OCI-LY1 (cell line): ENCODE data around the gene NFE2L1.

Source experiments
- H2AFZ ChIP-seq: fragments of 200-600 bp; sonication (generic), shearing (Covaris generic); 2 replicates; pipeline ENCODE4 v1.6.0; 2014; ENCODE audit warnings: antibody characterized with exemption, mild to moderate bottlenecking, low read length
- H3F3A ChIP-seq: fragments of 200-600 bp; sonication (generic), shearing (Covaris generic); 2 replicates; pipeline ENCODE4 v1.6.0; 2014; ENCODE audit warnings: mild to moderate bottlenecking, antibody characterized with exemption, low read length, moderate library complexity; ENCODE audit not compliant: insufficient read depth
- H3K27ac ChIP-seq: fragments of 200-600 bp; sonication (generic); 2 replicates; pipeline ENCODE4 v1.5.1; 2014; ENCODE audit warnings: low read length, mixed run types, mild to moderate bottlenecking, low read depth; ENCODE audit not compliant: poor library complexity, severe bottlenecking
- H3K27me3 ChIP-seq: fragments of 200-600 bp; sonication (generic); 2 replicates; pipeline ENCODE4 v1.6.0; 2014; ENCODE audit warnings: antibody characterized with exemption, mild to moderate bottlenecking, low read length, moderate library complexity; ENCODE audit not compliant: insufficient read depth
- H3K36me3 ChIP-seq: fragments of 200-600 bp; sonication (generic); 2 replicates; pipeline ENCODE4 v1.6.1; 2014; ENCODE audit warnings: mild to moderate bottlenecking, antibody characterized with exemption, low read length, moderate library complexity, mixed read lengths; ENCODE audit not compliant: insufficient read depth
- H3K4me1 ChIP-seq: fragments of 200-600 bp; sonication (generic); 2 replicates; pipeline ENCODE4 v1.5.1; 2014; ENCODE audit warnings: mild to moderate bottlenecking, low read length, moderate library complexity; ENCODE audit not compliant: insufficient read depth, severe bottlenecking
- H3K4me2 ChIP-seq: fragments of 200-600 bp; sonication (generic), shearing (Covaris generic); 2 replicates; pipeline ENCODE4 v1.6.1; 2014; ENCODE audit warnings: low read length
- H3K4me3 ChIP-seq: fragments of 200-600 bp; sonication (generic); 2 replicates; pipeline ENCODE4 v1.5.1; 2014; ENCODE audit warnings: low read length, low read depth, mild to moderate bottlenecking, mixed read lengths; ENCODE audit not compliant: poor library complexity, severe bottlenecking
- H3K79me2 ChIP-seq: fragments of 200-600 bp; shearing (Covaris generic); 2 replicates; pipeline ENCODE4 v1.6.1; 2016; ENCODE audit warnings: mixed run types, low read length, mixed read lengths; ENCODE audit not compliant: insufficient read depth
- H3K9ac ChIP-seq: fragments of 200-600 bp; sonication (generic), shearing (Covaris generic); 2 replicates; pipeline ENCODE4 v1.6.1; 2014; ENCODE audit warnings: mild to moderate bottlenecking, low read length, mixed read lengths
- H3K9me2 ChIP-seq: fragments of 200-600 bp; sonication (generic), shearing (Covaris generic); 2 replicates; pipeline ENCODE4 v1.6.1; 2014; ENCODE audit warnings: low read depth, mild to moderate bottlenecking, low read length, mixed read lengths
- H3K9me3 ChIP-seq: fragments of 200-600 bp; shearing (Covaris generic); 2 replicates; pipeline ENCODE4 v1.6.1; 2014; ENCODE audit warnings: low read length, mixed read lengths
- H4K20me1 ChIP-seq: fragments of 200-600 bp; sonication (generic), shearing (Covaris generic); 2 replicates; pipeline ENCODE4 v1.6.0; 2016; ENCODE audit warnings: mild to moderate bottlenecking, low read length; ENCODE audit not compliant: insufficient read depth
- CTCF ChIP-seq: fragments of 200-600 bp; sonication (generic), shearing (Covaris generic); IDR thresholded peaks from 2 replicates; pipeline ENCODE4 v1.5.1; 2017; ENCODE audit warnings: mild to moderate bottlenecking, antibody characterized with exemption, low read length, moderate library complexity, mixed read lengths
- EZH2 ChIP-seq: fragments of 200-600 bp; sonication (generic), shearing (Covaris generic); IDR thresholded peaks from 2 replicates; pipeline ENCODE4 v1.8.0; 2017; ENCODE audit warnings: borderline replicate concordance, mixed run types, mild to moderate bottlenecking, antibody characterized with exemption, low read length, moderate library complexity, mixed read lengths

Gene NFE2L1

GRCh38 chr17:48102798-48103715, 54.9 kb downstream of the NFE2L1 start:
- Histone ChIP-seq H2AFZ (no peak overlapping the region), H3K9me2 (no peaks in the 10 kb centered on the region), H3K79me2 (peaks cover 11% of the 10 kb centered on the region; the same call in 1 of the 2 replicates), H3F3A (no peaks in the 10 kb centered on the region), H3K27ac (no peak overlapping the region), H3K36me3 (no peaks in the 10 kb centered on the region), H3K27me3 (no peaks in the 10 kb centered on the region), H3K4me3 (no peak overlapping the region), H3K4me2 (no peak overlapping the region), H4K20me1 (no peaks in the 10 kb centered on the region), H3K9ac (no peak overlapping the region), H3K9me3 (peaks cover 3% of the 10 kb centered on the region), H3K4me1 (peaks cover 20% of the 10 kb centered on the region)
- no peak for TF ChIP-seq EZH2
- no peak for TF ChIP-seq CTCF

GRCh38 chr17:48104440-48104839, 56.3 kb downstream of the NFE2L1 start:
- Histone ChIP-seq H3K9ac (no peak overlapping the region), H3K36me3 (no peaks in the 10 kb centered on the region), H3K4me1 (peaks cover 29% of the 10 kb centered on the region), H3K4me3 (no peak overlapping the region), H3F3A (no peaks in the 10 kb centered on the region), H3K27ac (no peak overlapping the region), H4K20me1 (no peaks in the 10 kb centered on the region), H3K9me2 (no peaks in the 10 kb centered on the region), H2AFZ (no peak overlapping the region), H3K27me3 (no peaks in the 10 kb centered on the region), H3K4me2 (no peak overlapping the region), H3K9me3 (peaks cover 3% of the 10 kb centered on the region), H3K79me2 (peaks cover 12% of the 10 kb centered on the region; the same call in 1 of the 2 replicates)
- TF ChIP-seq EZH2, result no peak
- TF ChIP-seq CTCF, result no peak

- H3K36me3 ChIP-seq, result no peaks in the 10 kb centered on the region
- H4K20me1 ChIP-seq, result no peaks in the 10 kb centered on the region
- H2AFZ ChIP-seq, result peak overlapping the region; percentile 97
- H3K4me2 ChIP-seq, result peak overlapping the region; percentile 69
- TF ChIP-seq CTCF (no peak), EZH2 (no peak)
- H3K4me1 ChIP-seq, result peaks cover 42% of the 10 kb centered on the region
- peak overlapping the region; percentile 82 for H3K9ac ChIP-seq
- H3F3A ChIP-seq, result no peaks in the 10 kb centered on the region
- H3K27me3 ChIP-seq, result no peaks in the 10 kb centered on the region
- peak overlapping the region; percentile 80 for H3K4me3 ChIP-seq
- peaks cover 4% of the 10 kb centered on the region; the same call in 1 of the 2 replicates for H3K79me2 ChIP-seq
- no peak overlapping the region for H3K27ac ChIP-seq
- H3K9me3 ChIP-seq, result peaks cover 3% of the 10 kb centered on the region
- no peaks in the 10 kb centered on the region for H3K9me2 ChIP-seq
Measured at GRCh38 chr17:48106802-48107136, 58.6 kb downstream of the NFE2L1 start.
